ENCODE data around the gene GMDS. TPM values are rescaled to one million over a fixed set of nuclear protein-coding genes. Genes with fewer than 3 reads are reported as not detected.

GMDS gene
- total and polyA plus RNA-seq, 2 donors (not counting 1 experiment from before 2014, with no cell fraction given) = 12.7 to 34.5 TPM

- Histone ChIP-seq H3K4me1 (ENCODE audit: control insufficient read depth, extremely low read depth, insufficient read depth, low read length) (no peaks in the 10 kb centered on the region), H3K27ac (ENCODE audit: insufficient read depth, low read length) (no peak overlapping the region), H4K20me1 (ENCODE audit: control insufficient read depth, extremely low read depth, insufficient read depth, low read length) (no peaks in the 10 kb centered on the region), H3K79me2 (ENCODE audit: control insufficient read depth, insufficient read depth, low read length) (no peaks in the 10 kb centered on the region), H3K9me3 (ENCODE audit: control insufficient read depth, insufficient read depth, low read depth, low read length) (no peaks in the 10 kb centered on the region), H2AFZ (ENCODE audit: low read length) (no peak overlapping the region), H3K27me3 (ENCODE audit: control insufficient read depth, insufficient read depth, low read length) (no peaks in the 10 kb centered on the region), H3K4me3 (replicated peaks in 1 of 4; ENCODE audit: control extremely low read depth in 1 of 4, insufficient read depth in 1 of 4, low read depth in 3 of 4, low read length in 4 of 4) (no peak overlapping the region), H3K4me2 (ENCODE audit: extremely low read depth, insufficient read depth, low read length) (no peak overlapping the region), H3K9ac (ENCODE audit: insufficient read depth, low read length) (no peak overlapping the region), H3K36me3 (ENCODE audit: control insufficient read depth, insufficient read depth, low read length) (no peaks in the 10 kb centered on the region)
- DNase-seq (ENCODE audit: low read depth in 2 of 2) = no peak
- TF ChIP-seq CTCF (conservative IDR thresholded peaks at IDR 0.05 in 1 of 2, IDR thresholded peaks at IDR 0.05 in 1 of 2; ENCODE audit: low read depth in 1 of 2, low read length in 2 of 2) = no peak
- TF ChIP-seq EZH2 (IDR thresholded peaks at IDR 0.05; ENCODE audit: low read length, missing control alignments) = no peak
Measured at GRCh38 chr6:1659816-1660215, 585.6 kb downstream of the GMDS start.

GRCh38 chr6:1658212-1659005 is 587.0 kb downstream of the GMDS start:
- Histone ChIP-seq H3K4me1 (ENCODE audit: control insufficient read depth, extremely low read depth, insufficient read depth, low read length) (no peaks in the 10 kb centered on the region), H3K79me2 (ENCODE audit: control insufficient read depth, insufficient read depth, low read length) (no peaks in the 10 kb centered on the region), H2AFZ (ENCODE audit: low read length) (no peak overlapping the region), H3K27me3 (ENCODE audit: control insufficient read depth, insufficient read depth, low read length) (no peaks in the 10 kb centered on the region), H3K36me3 (ENCODE audit: control insufficient read depth, insufficient read depth, low read length) (no peaks in the 10 kb centered on the region), H3K9ac (ENCODE audit: insufficient read depth, low read length) (no peak overlapping the region), H3K4me3 (replicated peaks in 1 of 4; ENCODE audit: control extremely low read depth in 1 of 4, insufficient read depth in 1 of 4, low read depth in 3 of 4, low read length in 4 of 4) (no peak overlapping the region), H3K27ac (ENCODE audit: insufficient read depth, low read length) (no peak overlapping the region), H3K9me3 (ENCODE audit: control insufficient read depth, insufficient read depth, low read depth, low read length) (no peaks in the 10 kb centered on the region), H3K4me2 (ENCODE audit: extremely low read depth, insufficient read depth, low read length) (no peak overlapping the region), H4K20me1 (ENCODE audit: control insufficient read depth, extremely low read depth, insufficient read depth, low read length) (no peaks in the 10 kb centered on the region)
- TF ChIP-seq EZH2 (IDR thresholded peaks at IDR 0.05; ENCODE audit: low read length, missing control alignments) = no peak
- no peak for DNase-seq (ENCODE audit: low read depth in 2 of 2)

- Histone ChIP-seq H3K9ac (ENCODE audit: insufficient read depth, low read length) (no peak overlapping the region), H4K20me1 (ENCODE audit: control insufficient read depth, extremely low read depth, insufficient read depth, low read length) (no peaks in the 10 kb centered on the region), H3K79me2 (ENCODE audit: control insufficient read depth, insufficient read depth, low read length) (no peaks in the 10 kb centered on the region), H3K9me3 (ENCODE audit: control insufficient read depth, insufficient read depth, low read depth, low read length) (no peaks in the 10 kb centered on the region), H3K27ac (ENCODE audit: insufficient read depth, low read length) (no peak overlapping the region), H3K27me3 (ENCODE audit: control insufficient read depth, insufficient read depth, low read length) (no peaks in the 10 kb centered on the region), H3K4me1 (ENCODE audit: control insufficient read depth, extremely low read depth, insufficient read depth, low read length) (no peaks in the 10 kb centered on the region), H3K4me2 (ENCODE audit: extremely low read depth, insufficient read depth, low read length) (no peak overlapping the region), H3K36me3 (ENCODE audit: control insufficient read depth, insufficient read depth, low read length) (no peaks in the 10 kb centered on the region), H2AFZ (ENCODE audit: low read length) (no peak overlapping the region), H3K4me3 (replicated peaks in 1 of 4; ENCODE audit: control extremely low read depth in 1 of 4, insufficient read depth in 1 of 4, low read depth in 3 of 4, low read length in 4 of 4) (no peak overlapping the region)
- DNase-seq (ENCODE audit: low read depth in 2 of 2) = no peak
- TF ChIP-seq EZH2 (IDR thresholded peaks at IDR 0.05; ENCODE audit: low read length, missing control alignments) (no peak), CTCF (conservative IDR thresholded peaks at IDR 0.05 in 1 of 2, IDR thresholded peaks at IDR 0.05 in 1 of 2; ENCODE audit: low read depth in 1 of 2, low read length in 2 of 2) (no peak)
Measured at GRCh38 chr6:1657771-1658165, 587.6 kb downstream of the GMDS start.

All from fibroblast of lung (primary cell).